HFFc6 (cell line): ENCODE results near the gene ADGRL3. TPM values are rescaled to one million over a fixed set of nuclear protein-coding genes. Genes with fewer than 3 reads are reported as not detected.

Source experiments
- DNase-seq: peaks from one replicate; pipeline ENCODE4 v3.0.0-alpha.2; 2018
- H3K27ac Mint-ChIP-seq: 2 replicates; pipeline ENCODE4 v1.8.0; 2020; ENCODE audit warnings: mild to moderate bottlenecking, mixed read lengths
- H3K27me3 Mint-ChIP-seq: 2 replicates; pipeline ENCODE4 v1.8.0; 2021; ENCODE audit warnings: mild to moderate bottlenecking, moderate library complexity, mixed read lengths; ENCODE audit not compliant: insufficient read depth
- H3K36me3 Mint-ChIP-seq: 2 replicates; pipeline ENCODE4 v1.8.0; 2021; ENCODE audit warnings: low read depth, mixed read lengths
- H3K4me1 Mint-ChIP-seq: 2 replicates; pipeline ENCODE4 v1.8.0; 2020; ENCODE audit warnings: low read depth, mixed read lengths
- H3K4me3 Mint-ChIP-seq: 2 replicates; pipeline ENCODE4 v1.8.0; 2020; ENCODE audit warnings: mild to moderate bottlenecking, moderate library complexity, mixed read lengths
- H3K9me3 Mint-ChIP-seq: 2 replicates; pipeline ENCODE4 v1.8.0; 2020; ENCODE audit warnings: mild to moderate bottlenecking, mixed read lengths
- total RNA-seq, 6 experiments: library from RNA; stranded (reverse); fragmentation: NEBNext Ultra II Directional; extraction: Animal tissue kit (Norgen Biotek cat#: 25700); gene quantifications; 2 replicates in 1 of 6; 3 replicates in 5 of 6; pipeline ENCODE4 v1.2.3, GENCODE V29; 2021
- TF ChIP-seq, protein P1 (sequence below): fragments of 200-600 bp; sonication (generic); IDR thresholded peaks from 2 replicates; pipeline ENCODE4 v1.5.0; 2021; ENCODE audit warnings: antibody characterized with exemption, mild to moderate bottlenecking

Gene ADGRL3
- total RNA-seq, 6 experiments from 2014 or later = not detected

GRCh38 chr4:62028745-62029144 lies 828.6 kb downstream of the ADGRL3 start:
- TF ChIP-seq, protein P1, sequence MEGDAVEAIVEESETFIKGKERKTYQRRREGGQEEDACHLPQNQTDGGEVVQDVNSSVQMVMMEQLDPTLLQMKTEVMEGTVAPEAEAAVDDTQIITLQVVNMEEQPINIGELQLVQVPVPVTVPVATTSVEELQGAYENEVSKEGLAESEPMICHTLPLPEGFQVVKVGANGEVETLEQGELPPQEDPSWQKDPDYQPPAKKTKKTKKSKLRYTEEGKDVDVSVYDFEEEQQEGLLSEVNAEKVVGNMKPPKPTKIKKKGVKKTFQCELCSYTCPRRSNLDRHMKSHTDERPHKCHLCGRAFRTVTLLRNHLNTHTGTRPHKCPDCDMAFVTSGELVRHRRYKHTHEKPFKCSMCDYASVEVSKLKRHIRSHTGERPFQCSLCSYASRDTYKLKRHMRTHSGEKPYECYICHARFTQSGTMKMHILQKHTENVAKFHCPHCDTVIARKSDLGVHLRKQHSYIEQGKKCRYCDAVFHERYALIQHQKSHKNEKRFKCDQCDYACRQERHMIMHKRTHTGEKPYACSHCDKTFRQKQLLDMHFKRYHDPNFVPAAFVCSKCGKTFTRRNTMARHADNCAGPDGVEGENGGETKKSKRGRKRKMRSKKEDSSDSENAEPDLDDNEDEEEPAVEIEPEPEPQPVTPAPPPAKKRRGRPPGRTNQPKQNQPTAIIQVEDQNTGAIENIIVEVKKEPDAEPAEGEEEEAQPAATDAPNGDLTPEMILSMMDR = no peak
- Mint-ChIP-seq H3K4me3 (no peak overlapping the region), H3K36me3 (no peaks in the 10 kb centered on the region), H3K4me1 (no peaks in the 10 kb centered on the region), H3K9me3 (peaks cover 10% of the 10 kb centered on the region; the same call in 1 of the 2 replicates), H3K27ac (no peak overlapping the region), H3K27me3 (no peaks in the 10 kb centered on the region)
- DNase-seq = no peak

GRCh38 chr4:62030958-62031357 lies 830.8 kb downstream of the ADGRL3 start:
- Mint-ChIP-seq H3K36me3 (no peaks in the 10 kb centered on the region), H3K27me3 (no peaks in the 10 kb centered on the region), H3K9me3 (peaks cover 21% of the 10 kb centered on the region)

DNA sequence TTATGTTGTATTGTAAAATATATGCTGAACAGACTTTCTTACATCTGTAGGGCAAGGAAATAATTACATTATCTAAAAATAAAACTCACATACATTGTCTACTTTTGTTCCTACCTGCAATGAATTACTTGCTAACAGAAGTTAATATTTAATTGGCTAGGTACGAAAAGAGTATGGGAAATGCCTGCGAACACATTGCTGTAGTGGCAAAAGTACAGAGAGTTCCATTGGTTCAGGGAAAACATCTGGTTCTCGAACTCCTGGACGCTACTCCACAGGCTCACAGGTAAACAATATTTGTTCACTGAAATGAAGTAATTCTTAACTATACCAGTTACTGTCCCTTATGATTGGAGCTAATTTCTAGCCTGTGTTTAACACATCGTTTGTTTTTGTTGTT lies 837.4 kb downstream of the ADGRL3 start:
- DNase-seq = no peak
- H3K27ac Mint-ChIP-seq = no peak overlapping the region
- H3K4me3 Mint-ChIP-seq = no peak overlapping the region
- TF ChIP-seq, protein P1 = no peak
- no peaks in the 10 kb centered on the region for H3K36me3 Mint-ChIP-seq
- H3K27me3 Mint-ChIP-seq = no peaks in the 10 kb centered on the region; the same call in 1 of the 2 replicates
- H3K4me1 Mint-ChIP-seq = no peaks in the 10 kb centered on the region
- peaks cover 30% of the 10 kb centered on the region for H3K9me3 Mint-ChIP-seq

More at GRCh38 chr4:62030958-62031357, 830.8 kb downstream of the ADGRL3 start:
- TF ChIP-seq, protein P1 = no peak
- no peak for DNase-seq
- Mint-ChIP-seq H3K4me1 (no peaks in the 10 kb centered on the region), H3K27ac (no peak overlapping the region), H3K4me3 (no peak overlapping the region)

DNA sequence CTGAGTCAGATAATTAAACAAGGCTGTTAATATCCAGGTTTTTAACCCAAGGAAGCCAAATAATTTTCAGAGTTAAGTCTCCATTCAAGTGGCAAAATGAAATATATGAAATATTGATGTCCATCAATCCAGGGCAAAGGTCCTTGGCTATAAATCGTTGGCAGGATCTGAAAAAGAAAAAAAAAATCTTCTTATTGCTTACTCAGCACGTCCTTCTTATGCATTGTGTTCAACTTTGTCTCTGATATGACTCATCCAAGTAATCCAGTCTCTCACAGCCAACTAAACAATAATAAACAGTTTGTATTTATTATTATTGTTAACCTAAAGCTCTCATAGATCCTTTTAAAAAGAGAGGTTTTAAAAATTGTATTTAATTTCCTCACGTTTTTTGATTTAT lies 851.2 kb downstream of the ADGRL3 start:
- Mint-ChIP-seq H3K9me3 (peaks cover 16% of the 10 kb centered on the region), H3K27me3 (no peaks in the 10 kb centered on the region), H3K27ac (no peak overlapping the region), H3K4me3 (no peak overlapping the region), H3K36me3 (no peaks in the 10 kb centered on the region), H3K4me1 (no peaks in the 10 kb centered on the region)
- no peak for DNase-seq
- TF ChIP-seq, protein P1 = no peak

DNA sequence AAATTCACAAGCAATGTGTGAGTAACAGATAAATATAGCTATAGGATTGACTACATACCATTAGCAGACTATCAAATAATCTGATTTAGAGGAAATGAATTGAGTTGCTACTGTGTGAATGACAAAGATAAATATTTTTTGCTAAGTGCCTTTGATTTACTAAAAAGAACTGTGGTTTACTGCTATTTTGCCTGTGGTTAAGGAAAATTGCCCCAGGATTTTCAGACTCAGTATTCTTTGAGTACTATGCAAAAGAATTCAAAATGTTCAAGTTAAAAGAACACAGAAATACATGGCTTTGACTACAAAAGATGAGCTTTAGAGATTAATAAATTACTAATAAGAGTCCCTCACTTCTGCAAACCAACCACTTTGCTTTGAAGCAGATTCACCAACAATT lies 853.8 kb downstream of the ADGRL3 start:
- no peak overlapping the region for H3K27ac Mint-ChIP-seq
- no peak overlapping the region for H3K4me3 Mint-ChIP-seq
- DNase-seq = no peak

More for the DNA sequence above, 853.8 kb downstream of the ADGRL3 start:
- Mint-ChIP-seq H3K9me3 (peaks cover 12% of the 10 kb centered on the region; the same call in 1 of the 2 replicates), H3K4me1 (no peaks in the 10 kb centered on the region), H3K36me3 (no peaks in the 10 kb centered on the region), H3K27me3 (no peaks in the 10 kb centered on the region)
- TF ChIP-seq, protein P1 = no peak
